EL (cell line): ENCODE data around the gene NGB.
"Not testable (repeated sequence)": the region's sequence is repeated elsewhere in the genome, so short reads cannot be mapped to it uniquely, and the experiment has no call there.

Experiments used
- DNase-seq: peaks from one replicate; pipeline ENCODE4 v3.0.0-alpha.2; 2016

NGB gene

DNA sequence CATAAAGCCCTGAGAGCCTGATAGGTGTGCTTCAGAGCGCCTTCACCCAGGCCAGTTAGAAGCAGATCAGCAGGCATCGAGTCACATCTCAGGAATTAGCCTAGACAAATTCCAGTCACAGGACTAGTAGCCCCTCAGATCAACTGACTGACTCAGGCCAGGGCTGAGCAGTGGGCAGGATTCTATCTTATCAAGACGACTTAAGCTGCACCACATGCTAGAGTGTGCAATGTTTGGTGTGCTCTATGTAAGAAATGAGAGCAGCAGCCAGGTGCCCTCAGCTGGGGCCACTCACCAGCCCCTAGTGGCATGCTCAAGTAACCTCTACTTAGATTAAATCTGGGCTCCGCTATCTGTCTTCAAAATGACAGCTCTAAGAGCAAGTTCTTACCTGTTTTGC, 19.7 kb upstream of the NGB start:
- DNase-seq, result peak; percentile 58

DNA sequence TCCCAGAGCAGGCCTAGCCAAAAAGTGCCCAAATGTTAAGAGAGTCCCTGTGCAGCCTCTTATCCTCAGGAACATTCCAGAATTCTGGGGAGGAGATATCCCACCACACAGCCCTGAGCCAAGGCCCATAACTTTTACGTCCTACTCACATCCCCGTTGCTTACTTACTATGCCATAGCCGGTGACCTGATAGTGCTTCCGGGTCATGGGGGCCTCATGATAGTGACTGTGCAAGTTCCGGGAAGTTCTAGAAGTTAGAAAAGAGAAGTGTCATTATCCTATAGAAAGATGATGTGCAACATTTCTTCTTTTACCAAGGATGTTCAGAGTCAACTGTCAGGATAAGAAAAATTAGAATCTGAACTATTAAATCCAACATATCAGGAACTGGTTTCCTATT, 15.6 kb upstream of the NGB start:
- no peak for DNase-seq

DNA sequence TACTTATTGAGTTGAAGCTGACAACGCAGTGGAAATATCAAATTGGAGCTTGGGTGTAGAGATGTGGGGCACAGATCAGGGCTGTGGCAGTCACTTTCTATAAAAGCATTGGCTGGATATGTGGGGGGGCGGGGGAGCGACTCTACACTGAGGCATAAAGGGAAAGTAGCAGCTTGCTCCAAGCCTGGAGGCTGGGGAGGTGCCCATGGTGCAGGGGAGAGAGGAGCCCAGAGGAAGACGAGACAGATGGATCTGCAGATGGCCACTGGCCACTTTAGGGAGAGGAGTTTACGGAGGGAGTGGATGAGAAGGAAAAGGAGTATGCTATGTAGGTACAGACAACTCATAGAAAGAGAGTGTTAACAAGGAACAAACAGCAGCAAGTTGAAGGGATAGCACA, 13.5 kb upstream of the NGB start:
- no peak for DNase-seq

DNA sequence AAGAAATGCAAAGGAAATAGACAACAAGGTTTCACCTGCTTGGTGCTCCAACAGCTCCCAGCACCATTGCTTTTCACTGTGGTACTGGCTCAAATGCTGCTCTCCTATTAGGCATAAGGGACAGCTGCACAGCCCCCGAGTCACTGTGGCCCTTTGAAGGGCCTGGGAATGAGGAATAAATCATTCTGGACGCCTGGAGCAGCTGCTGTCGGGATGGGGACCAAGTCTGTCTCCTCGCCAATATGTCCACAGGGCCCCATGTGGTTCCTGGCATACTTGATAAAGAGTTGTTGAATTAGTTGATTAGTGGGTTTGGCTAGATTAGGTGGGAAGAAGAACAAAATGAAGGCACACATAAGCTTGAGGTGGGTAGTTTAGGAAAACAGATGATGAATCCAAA, 13.1 kb upstream of the NGB start:
- no peak for DNase-seq

DNA sequence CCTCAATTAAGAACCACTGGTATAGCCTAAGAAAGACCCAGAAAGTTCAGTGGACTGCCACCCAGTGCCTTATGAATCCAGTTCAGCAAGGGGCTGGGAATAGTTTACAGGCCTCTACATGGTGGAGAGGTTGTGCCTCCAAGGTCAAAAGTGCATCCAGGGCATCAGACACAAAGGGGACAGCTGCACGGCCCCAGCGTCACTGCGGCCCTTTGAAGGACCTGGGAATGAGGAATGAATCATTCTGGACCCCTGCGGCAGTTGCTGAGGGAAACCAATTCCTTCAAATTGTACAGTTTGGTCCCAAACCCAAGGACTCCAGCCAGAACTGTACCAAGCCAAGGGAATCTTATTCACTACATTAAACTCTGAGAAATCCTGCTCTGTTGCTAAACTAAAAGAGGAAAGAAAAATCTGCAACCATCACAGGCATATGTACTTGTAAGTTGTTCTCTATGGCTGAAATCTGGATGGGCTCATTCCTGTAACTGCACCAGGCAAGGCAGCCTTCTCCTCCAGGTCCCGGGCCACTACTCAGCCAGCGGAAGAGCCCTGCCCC, 10.9 kb upstream of the NGB start:
- no peak for DNase-seq

DNA sequence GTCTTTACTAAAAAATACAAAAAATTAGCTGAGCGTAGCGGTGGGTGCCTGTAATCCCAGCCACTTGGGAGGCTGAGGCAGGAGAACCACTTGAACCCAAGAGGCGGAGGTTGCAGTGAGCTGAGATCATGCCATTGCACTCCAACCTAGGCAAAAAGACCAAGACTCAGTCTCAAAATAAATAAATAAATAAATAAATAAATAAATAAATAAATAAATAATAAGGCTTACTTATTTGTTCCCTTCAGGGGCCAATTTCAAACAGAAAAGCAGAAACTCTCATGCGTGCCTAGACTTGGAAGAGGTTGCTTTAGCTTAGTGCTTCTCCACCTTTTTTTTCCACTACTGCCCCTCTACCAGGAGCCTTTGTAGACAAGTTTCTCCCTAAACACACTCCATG, 9.9 kb upstream of the NGB start:
- DNase-seq, result not testable (repeated sequence)

DNA sequence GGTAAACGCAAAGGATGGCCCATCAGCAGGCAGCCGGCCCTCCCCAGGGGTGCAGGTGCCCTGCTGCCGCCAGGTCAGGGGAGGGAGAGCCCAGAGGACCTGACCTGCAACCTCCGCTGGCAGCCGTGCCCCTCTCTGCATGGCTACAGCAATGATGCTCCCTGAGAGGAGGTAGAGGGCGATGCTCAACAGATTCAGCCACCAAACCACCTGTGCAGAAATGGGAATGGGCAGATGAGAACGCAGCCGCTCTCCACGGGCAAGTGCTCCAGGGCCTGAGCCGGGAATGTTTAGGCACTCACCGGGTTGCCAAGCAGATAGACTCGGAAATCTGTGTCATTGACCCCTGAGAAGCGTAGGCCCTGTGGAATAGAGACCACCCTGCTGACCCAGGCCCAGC, 8.7 kb upstream of the NGB start:
- no peak for DNase-seq

DNA sequence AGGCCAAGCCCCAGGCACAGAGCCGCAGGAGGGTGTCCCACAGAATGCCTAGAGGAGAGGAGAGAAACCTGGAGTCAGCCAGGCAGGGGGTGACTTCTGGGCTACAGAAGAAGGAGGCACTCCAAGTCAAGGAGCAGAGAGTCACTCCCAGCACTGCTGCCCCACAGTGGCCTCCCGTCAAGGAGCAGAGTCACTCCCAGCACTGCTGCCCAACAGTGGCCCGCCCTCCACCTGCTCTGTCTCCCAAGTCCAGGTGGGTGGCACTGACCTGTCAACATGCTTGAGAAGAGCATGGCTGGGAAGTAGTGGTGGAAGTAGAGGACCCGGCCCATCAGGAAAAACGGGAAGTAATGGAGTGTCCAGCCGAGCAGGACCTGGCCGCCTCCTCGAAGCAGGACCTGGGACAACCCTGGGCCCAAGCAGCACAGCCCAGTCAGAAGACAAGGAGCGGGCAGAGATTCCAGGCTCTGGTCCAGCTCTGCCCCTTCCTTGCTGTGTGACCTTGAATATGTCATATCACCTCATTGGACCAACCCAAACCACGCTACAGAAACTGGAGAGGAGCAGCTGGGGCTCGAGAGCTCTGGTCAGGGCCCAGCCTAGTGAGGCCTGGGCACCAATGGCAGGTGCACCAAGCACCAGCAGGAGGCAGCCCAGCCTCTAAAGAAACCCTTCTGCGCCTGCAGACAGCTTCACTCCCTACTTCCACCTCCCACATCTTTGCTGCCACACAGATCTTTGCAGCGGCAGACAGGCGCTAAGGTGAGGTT, 7.6 kb upstream of the NGB start:
- no peak for DNase-seq

DNA sequence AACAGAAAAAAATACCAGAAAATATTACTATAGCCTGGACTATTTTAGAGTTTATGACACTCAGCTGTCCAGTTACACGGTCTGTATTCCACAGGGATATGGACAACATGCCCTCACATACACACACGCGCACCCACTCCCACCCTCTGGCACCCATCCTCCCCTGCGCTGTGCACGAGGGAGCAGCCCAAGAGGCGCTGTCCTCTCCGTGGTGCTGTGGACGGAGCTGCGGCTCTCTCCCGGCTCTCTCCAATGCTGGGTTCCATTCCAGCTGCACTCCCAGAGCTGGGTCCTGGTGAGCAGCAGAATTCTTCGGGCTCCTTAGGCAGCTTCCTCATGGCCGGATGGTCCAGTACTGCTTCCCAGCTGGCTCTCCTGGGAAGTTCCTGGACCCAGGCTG, 6.0 kb upstream of the NGB start:
- DNase-seq, result no peak

DNA sequence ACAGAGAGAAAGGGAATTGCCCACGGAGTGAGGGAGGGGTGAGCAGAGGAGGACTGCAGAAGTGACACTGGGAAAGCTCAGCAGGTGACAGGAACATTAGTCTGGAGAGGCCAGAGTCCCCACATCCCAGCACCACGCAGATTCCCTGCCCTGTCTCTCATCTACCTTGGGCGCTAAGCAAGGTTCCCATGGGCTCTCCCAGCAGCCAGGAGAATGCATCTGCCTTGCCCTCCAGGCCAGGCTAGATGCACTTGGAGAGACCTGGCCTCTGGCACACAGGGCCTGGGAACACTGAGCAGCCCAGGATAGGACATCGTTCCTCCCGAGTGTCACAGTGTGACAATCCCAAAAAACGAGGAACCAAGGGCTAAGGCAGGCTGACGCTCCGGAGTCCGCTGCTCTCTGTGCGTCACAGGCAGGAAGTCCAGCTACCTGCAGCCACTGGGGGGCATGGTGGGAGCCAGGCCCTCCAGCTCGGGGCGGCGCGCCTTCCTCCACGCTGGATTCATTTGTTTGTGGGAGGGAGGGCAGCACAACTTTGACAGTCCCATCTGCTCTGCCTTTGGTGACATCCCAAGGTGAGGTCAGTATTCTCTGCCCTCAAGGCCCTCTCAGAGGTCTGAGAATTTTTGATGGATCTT, 5.4 kb upstream of the NGB start:
- DNase-seq, result no peak

DNA sequence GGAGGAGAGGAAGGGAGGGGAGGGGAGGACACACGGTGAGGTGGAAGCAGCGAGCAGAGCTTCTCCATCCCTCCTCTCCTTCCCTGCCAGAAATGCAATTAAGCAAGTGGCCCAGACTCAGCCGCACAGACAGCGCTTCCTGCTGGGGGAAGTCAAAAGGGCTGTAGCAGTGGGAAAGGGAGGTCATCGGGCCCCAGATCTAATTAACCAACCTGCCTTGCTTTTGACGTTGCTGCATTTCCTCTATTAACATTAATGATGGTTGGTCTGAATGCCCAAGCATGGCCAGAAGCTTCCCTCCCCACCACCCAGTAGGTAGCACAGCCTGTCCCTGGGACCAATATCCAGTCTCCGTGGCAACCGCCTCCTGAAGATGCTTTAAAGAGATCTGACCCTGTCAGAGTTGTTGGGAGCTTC, 4.6 kb upstream of the NGB start:
- DNase-seq, result no peak

DNA sequence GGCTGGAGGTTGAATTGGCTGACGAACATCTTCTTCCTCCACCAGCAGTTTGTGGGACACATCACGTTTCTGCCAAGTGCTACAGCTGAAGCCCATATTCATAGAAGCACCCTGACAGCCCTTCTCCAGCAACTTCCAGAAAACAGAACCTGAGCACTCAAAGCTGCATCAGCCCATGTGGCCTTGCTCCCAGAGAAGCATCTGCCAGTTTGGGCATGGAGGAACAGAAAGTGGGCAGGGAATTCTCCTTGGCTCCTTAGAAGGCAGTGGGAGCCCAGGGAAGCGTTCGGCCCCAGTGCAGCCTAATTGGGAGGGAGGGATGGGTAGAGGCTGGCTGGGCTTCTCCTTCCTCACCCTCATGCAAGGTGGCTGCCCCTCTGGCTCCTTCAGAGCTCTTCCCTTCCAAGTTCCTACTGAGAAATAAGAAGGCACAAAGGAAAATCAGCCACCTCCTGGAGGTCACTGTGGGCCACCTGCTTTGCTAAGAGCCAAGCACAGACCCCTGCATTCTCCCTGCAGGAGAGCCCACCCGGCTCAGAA, 4.1 kb upstream of the NGB start:
- no peak for DNase-seq

DNA sequence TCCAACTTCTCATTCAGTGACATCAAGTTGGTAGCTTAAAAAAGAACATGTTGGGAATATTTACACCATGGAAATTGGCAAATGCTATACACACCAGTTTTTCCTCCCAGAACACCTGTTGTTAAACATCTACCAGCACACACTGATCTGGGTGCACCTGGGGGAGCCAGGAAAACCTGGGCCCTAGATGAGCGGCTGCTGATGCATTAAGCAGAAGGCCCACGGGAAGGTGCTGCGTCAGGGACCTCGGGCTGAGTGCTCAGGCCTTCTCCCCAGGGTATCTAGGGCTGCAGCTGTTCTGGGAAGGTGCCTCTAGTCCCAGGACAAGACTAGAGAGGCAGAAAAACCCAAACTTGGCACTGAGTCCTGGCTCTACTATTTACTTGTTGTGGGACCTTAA, 2.8 kb upstream of the NGB start:
- no peak for DNase-seq

DNA sequence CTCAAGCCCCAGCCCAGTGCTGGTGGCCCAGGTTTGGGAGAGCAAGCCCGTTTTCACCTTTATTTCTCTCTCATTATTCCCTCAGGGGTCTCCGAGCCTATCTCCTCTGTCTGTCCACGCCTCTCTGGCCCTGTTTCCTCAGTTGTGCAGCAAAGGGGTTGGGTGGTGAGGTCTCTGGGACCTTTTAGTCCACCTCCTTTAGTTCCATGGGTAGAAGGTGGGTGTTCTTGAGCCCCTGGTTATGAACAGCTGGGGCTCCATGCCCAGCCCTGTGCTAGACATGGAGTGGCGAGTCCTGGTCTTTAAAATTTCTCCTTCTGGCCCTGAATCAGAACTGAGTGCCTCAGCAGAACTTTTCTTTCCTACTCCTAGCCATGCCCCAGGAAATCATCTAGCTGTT, 1.3 kb upstream of the NGB start:
- no peak for DNase-seq

DNA sequence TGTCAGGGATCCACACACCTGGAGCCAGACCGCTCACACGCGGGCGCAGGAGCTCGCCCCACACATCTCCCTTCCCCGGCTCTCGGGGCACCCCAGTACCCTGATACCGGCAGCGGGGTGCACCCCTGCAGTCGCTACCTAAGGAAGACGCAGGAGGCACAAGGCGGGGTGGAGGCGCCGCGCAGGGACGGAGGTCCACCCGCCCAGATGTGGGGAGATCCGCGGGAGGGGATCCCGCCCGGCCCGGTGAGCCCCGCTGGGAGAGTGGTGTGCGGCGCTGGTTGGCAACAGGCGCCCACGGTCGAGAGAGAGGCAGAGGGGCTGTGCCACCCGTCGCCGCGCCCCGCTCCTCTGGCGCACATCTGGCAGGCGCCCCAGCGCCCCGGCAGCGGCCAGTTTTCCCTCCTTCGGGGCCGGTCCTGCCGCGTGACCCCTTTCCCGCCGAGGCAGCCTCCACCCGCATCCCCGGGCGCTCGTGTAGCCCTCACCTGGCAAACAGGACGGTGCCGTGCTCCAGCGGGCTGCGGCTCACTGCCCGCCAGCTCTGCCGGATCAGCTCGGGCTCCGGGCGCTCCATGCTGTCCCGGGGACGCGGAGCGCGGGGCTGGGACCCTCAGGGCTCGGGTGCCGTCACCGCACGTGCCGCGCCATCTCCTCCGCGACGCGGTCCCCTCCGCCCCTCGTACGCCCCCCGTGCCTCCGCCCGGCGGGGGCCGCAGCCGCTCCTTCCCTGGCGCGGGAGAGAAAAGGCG, 469 bp downstream of the NGB start:
- no peak for DNase-seq

DNA sequence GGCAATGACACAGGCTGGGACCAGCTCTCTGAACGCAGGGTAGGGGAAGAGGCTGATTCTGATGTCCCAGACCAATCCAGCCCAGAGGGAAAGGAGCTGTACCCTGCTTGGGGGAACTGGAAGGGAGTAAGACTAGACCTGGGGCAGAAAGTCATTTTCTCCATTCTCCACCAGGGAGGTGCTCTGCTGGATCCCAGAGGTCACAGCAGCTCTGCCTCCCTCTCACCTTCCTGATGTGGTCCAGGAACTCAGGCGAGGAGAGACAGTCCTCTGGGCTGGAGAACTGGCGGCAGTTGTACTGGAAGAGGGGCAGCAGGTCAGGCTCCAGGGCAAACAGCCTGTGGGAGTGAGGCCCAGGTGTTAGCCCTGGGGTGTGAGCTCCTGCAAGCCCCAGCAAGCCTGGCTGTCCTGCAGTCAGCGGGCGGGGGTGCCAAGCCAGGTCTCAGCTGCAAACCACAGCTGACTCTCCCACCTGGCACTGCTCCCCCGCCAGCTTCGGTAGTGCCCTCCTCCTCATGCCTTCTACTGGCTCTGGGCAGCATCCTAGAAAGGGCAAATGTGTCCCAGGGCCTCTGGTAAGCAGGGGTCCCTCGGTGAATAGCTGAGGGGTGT, 1.9 kb downstream of the NGB start:
- no peak for DNase-seq

DNA sequence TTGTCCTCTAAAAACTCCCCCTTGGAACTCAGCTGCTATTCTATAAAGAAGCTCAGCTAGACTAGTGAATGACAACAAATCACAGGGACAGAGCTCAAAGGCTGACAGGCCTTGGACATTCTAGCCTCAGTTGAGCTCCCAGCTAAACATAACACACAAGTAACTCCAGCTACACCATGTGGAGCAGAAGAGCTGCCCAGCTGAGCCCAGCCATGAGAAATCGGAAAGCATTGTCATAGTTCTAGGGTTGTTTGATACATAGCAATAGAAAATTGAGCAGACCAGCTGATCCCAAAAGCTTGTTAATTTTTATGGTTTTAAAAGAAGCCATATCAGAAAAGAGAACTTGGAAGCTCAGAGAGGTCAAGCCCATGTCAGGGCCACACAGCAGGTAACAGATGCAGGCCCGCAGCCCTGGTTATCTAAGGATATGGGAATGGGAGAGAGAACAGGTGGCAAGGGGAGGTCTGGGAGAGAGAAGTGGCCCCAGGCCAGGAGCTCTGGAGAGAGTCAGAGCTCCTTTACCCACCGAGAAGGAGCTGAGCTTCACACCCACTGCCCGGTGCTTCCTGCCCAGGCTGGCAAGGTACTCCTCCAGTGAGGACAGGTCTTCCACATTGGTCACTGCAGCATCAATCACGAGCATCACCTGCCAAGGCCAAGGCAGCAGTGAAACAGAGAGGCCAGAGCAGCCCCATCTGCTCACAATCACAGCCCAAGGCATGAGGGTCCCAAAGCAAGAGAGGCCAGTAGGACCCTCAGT, 2.9 kb downstream of the NGB start:
- DNase-seq, result no peak

DNA sequence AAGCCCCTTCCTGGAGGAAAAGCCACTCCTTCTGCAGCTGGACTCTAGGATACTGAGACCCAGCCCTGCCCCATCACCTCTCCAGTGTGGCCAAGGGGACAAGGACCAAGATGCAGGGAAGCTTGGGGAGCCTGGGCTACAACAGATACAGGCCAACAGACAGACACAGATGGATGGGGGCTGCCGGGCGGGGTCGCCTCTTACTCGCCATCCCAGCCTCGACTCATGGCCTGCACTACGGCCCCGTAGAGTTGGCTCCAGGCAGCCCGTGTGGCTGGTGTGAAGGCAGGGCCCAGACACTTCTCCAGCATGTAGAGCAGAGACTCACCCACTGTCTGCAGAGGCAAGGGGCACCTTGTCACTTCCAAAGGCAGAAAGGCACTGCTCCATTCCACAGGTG, 4.7 kb downstream of the NGB start:
- DNase-seq, result no peak

DNA sequence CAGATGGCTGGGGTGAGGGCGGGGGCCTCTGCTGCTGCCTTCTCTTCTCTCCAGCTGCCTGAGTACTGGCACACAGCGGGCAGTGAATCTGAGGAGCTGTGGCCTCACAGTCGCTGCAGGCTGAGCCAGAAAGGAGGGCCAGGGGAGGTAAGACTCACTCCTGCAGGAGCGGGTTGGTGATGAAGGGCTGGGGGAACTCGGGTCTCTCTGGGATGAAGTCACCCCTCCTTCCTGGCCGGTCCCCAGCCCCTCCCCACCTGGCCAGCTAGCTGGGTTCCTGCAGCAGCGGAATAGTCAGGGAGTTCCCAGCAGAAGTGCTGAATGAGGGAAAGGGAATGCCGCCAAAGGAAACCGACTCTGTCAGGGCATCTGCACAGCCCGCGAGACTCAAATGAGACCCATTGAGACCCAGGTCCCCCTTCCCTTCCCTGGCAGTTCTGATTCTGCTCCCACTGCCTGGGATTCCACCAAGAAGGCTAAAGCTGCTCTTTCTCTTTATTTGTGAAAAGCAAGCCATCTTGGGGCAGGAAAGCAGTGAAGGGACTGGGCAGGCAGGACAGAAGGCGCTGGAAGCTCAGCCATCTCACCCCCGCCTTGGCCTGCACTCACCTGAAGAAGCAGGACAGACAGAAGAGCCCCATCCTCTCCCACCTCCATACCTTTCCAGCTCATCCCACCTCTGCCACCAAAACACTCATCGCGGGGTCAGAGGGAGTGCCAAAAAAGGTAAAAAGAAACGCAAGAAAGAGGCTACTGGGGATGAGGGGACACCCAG, 5.3 kb downstream of the NGB start:
- DNase-seq, result no peak

DNA sequence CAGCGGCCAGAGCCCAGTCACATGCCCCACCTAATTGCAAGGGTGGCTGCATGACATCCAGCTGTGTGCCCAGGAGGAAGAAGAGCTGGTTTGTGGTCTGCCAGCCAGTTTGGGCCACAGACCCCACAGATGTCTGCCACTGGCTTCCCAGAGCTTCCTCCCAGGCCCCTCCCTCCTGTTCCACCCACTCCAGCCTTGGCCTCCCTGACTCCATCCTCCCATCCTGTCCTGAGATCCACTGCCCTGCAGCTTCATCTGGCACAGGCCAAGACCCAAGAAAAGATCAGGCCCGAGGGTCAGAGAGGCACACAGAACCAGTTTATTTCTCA, 5.9 kb downstream of the NGB start:
- no peak for DNase-seq

DNA sequence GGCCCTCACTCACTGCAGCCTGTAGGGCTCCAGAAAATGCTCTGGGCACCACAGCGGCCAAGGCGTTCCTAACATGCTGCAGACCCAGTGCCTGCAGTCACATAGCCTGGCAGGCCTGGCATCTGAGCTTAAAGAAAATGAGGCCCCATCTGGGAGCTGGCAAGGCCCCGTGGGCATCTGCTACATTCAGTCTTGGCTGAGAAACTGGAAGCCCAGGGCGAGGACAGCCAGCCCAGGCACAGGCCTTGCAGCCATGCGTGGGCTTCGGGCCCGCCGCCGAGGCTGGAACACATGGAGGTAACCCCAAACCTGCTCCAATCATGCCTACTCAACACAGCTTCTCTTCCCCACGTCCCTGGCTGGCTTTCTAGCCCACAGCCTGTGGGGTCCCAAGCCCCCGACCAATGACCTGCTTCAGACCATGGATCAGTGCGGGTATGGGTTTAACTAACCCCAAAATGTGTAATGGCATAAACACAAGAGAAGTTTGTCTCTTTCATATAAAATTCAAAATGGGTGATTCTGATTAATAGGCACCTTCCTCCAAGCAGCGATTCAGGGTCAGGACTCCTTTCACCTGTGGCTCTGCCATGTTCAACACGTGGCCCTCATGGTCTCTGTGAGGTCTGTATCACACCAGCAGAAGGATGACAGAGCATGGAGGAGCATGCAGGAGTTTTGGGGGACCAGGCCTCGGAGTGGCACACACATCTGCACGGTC, 6.4 kb downstream of the NGB start:
- DNase-seq, result no peak
